HG03060 (cell line): ENCODE data around the gene PI4KA.
A peak's percentile ranks its signal among the peaks of the same experiment; 100 is the strongest.
"Not testable (repeated sequence)": the region's sequence is repeated elsewhere in the genome, so short reads cannot be mapped to it uniquely, and the experiment has no call there.

ENCODE experiments used
- ATAC-seq: cut with Tn5 transposase; IDR thresholded peaks from one replicate; pipeline ENCODE4 v1.9.1; 2021; ENCODE audit warnings: low read depth, moderate number of reproducible peaks; ENCODE audit not compliant: unreplicated experiment

PI4KA gene

GRCh38 chr22:20752104-20752741, 106.4 kb downstream of the PI4KA start:
- ATAC-seq = no peak

DNA sequence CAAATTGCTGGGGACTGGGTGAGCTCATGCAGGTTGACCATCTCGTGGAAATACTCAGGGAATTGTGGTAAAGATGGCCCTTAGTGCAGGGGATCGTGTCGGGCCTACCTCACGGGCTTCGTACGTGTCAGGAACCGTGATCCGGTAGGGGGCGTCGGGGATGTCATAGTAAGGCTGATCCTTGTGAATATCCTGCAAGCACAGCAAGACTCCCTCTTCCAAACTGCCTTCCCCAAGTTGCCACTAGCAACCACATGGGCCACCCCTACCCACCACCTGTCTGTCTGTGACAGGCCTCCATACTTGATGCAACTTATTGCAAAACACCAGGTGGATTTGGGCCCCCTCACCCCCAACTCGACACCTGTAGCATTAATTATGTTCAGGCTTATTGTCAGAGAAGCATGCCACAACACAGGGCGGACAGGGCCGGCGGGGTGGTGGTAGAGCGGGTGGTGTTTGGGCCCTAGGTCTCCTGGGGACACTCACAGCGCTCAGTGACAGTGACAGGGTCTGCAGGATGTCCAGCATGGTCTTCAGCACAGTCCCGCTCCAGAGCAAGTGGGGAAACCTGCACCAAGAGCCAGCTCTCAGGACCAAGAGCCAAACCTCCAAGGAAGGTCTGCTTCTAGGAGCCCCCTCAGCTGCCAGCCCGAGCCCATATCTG, 107.3 kb downstream of the PI4KA start:
- no peak for ATAC-seq

DNA sequence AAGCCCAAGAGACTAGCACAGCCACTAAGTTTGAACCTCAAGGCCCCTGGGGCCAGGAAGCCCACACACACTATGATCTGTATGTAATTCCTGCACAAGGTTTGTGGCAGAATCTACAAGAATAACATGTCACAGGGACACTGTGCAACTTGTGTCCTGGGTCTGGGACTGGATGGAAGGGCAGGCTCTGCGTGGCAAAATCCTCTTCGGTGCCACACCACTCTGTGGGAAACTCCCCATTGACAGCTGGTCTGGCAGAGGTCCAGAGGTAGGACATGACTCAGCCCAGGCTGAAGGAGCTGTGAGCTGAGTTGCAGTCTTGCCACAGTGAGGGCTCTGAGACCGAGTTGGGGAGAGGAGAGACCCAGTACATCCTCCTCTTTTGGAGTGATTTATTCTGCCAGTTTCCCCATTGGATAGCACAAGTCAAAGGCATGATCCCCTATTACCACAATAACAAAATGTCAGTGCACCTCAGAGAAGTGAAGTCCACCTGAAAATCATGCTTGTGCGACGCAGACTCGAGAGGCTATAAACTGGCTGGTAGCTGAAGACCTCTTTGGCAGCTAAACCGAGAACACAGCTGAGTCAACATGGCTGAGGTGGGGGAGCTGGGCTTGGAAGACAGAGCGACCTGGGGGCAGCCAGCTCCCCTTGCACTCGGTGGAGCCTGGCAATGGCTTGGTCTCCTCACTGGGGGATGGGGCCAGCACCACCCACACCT, 108.0 kb downstream of the PI4KA start:
- ATAC-seq = no peak

DNA sequence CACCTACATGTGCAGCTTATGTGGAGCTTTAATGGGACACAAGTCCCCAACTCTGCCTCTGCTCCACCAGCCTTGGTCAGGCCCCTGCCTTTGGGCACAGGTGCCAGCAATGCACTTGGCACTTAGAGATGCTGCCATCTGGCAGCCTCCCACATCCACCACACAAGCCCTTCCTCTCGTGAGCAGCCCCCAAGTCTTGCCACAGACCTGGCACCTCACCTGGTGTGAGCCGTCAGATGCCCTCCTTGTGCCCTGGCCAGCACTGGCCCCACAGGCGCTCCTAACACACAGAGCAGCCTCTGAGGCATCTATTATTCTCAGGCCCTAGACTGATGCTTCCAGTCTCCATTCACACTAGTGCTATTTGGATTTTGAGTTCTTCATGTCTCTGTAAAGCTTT, 109.2 kb downstream of the PI4KA start:
- ATAC-seq = no peak

DNA sequence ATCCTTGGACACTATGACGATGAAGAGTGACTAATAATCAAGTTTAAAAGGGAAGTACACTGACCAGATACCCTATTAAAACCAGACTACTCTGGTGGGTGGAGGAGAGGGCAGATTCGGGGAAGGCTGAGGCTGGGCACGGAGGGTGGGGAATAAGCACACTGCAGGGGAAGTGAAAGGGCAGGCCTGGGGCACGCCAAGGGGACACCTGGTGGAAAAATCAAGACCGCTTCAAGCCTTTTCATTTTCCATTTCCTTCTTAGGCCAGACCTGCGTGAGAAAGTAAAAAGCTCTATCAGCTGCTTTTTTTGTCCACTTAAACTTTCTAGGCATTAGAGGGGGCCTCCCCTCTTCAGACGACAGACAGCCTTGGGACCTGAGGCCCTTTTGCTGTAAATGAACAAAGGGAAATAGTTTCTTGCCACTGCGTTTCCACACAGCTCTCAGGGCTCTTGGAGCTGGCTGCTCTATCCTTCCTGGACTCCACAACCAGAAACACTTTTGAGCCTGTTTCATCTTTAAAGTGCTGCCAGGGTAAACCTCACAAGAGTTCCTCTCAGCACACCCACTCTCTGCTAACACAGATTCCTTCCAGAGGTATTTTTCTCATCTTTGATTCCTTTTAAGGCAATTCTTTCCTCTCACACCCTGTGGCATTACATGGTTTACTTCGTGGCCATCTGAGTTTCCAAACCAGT, 109.7 kb downstream of the PI4KA start:
- ATAC-seq = peak; percentile 41

GRCh38 chr22:20748082-20748481, 110.5 kb downstream of the PI4KA start:
- no peak for ATAC-seq

DNA sequence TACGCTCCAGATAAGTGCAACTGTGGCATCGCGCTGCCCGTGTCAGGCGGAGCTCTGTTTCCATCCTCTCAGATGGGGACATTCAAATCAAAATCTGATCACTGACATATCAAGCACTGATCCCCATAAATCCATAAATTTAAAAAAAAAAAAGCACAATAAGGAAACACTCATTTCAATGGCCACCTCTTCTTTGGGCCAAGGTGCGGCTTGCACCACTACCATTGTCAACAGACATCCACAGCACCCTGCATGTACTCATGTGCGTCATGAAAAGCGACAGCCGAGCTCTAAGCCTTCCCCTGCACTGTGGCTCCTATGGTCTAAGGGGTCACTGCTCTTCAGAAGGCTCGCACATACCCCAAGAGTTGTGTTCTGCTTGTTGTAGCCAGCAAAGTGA, 111.4 kb downstream of the PI4KA start:
- no peak for ATAC-seq

GRCh38 chr22:20746431-20747189, 112.0 kb downstream of the PI4KA start:
- ATAC-seq = no peak

- no peak for ATAC-seq
Observed at GRCh38 chr22:20745119-20745518, 113.5 kb downstream of the PI4KA start.

GRCh38 chr22:20744456-20744855, 114.2 kb downstream of the PI4KA start:
- no peak for ATAC-seq

- no peak for ATAC-seq
Observed at GRCh38 chr22:20742764-20743163, 115.8 kb downstream of the PI4KA start.

DNA sequence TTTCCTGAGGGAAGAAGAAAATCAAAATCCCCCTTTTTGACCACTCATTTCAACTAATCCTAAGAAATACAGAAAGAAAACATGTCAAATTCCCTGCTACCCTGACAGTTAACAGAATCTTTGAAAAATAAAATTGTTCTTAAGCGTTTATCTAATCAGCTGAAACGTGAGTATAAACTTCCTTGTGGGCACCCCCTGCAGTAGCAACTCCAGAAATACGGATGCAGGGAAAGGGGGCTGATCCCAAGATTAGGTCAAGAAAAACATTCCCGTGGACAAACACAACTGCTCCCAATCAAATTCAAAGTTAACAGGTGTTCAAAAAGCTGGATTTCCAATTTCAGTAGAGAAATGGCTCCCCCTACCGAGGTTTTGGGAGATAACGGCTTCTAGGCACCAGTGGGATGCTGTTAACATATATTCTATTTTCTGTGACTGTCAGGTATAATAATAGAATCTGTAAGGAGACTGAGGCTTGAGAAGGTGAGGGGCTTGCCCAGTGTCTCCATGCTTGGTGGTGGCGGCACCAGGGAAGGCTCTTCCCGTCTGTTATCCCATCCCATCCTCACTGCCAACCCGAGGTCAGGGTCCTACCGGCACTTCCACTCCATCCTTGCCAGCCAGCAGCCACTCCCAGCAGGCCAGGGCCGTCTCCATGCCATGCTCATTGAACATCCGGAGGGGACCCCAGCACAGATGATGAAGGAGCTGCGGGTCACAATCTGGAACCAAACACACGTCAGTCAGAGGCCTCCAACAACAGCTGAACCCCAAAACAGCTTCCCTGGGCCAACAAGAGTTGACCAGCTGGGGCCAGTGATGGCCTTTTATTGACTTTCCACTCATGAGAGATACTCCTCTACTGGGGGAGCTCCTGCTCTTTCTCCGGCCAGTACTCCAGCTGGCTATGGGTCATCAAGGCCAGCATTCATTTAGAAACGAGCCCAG, 116.7 kb downstream of the PI4KA start:
- ATAC-seq = no peak

DNA sequence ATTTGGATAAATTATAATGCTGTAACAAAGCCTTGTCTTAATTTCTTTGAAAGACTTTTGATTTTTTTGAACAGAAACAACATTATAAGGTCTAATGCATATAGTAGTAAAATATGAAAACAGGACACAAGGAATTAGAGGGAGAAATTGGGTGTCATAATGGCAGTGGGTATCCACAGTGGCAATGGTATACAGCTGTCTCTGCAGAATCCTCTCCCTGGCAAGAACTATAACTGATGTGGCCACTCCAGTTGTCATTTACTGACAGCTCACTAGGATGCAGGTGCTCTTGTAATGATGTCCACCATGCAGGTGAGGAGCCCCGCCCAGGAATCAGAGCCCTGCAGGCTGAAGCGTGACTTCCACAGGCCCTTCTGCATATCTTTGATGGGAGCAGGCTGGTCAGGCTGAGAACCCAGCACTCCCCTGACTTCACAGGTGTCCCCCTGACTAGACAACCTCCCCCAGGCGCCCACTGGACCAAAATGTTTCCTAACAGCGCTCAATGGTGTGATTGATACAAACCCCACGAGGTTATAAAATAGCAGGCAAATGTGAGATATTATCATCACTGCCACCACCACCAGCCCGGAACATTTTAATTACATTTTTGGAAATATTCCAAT, 117.5 kb downstream of the PI4KA start:
- ATAC-seq = no peak

DNA sequence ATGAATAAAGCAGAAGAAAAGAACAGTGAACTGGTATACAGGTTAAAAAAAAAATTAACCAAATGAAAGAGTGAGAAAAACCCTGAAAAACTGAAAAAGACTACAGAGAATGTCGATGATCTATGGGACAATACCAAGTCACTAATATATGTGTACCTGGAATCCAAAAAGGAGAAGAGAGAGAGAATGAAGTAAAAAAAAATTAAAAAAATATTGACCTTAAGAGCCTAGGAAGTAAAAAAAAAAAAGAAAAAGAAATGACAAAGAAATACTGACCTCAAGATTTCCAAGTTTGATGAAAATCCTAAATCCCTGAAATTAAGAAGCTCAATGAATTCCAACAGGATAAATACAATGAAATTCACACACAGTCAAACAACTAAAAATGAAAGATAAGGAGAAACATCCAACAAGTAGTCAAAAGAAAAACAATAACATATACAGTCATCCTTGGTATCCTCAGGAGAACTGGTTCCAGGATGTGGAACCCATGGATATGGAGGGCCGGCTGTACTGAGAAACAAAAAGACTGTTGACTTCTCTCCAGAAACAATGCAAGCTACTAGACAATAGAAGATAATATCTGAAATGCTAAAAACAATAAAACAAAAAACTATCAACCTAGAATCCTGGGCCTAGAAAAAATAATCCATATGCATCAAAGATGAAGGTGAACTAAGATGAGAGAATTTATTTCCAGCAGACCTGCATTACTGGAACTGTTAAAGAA, 118.2 kb downstream of the PI4KA start:
- no peak for ATAC-seq

DNA sequence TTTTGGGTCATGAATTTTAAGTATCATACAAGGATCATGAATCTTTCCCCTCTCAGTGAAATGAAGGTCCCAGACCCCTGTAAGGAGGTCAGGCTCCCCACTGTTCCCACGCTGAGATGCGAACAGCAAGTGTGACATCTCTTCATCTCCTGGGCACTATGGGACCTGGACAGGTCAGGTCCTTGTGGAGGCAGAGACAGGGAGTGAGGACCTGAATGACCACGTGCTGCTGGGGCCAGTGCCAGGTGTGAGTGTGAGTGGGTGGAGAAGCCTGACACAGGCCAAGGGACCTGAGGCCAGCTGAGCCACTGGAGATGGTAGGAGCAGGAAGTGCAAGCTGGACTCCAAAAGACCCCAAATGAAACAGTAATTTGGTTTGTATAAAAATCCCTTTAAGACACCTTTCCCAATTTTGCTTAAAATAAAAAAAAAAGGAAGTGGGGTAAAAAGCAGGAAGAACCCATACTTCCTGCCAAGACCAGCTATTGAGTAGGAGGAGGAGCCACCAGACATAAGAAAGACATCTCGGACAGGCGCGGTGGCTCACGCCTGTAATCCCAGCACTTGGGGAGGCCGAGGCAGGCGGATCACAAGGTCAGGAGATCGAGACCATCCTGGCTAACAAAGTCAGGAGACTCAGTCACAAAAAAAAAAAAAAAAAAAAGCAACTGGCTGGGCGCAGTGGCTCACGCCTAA, 120.1 kb downstream of the PI4KA start:
- no peak for ATAC-seq

GRCh38 chr22:20736891-20737290, 121.7 kb downstream of the PI4KA start:
- ATAC-seq = not testable (repeated sequence)

DNA sequence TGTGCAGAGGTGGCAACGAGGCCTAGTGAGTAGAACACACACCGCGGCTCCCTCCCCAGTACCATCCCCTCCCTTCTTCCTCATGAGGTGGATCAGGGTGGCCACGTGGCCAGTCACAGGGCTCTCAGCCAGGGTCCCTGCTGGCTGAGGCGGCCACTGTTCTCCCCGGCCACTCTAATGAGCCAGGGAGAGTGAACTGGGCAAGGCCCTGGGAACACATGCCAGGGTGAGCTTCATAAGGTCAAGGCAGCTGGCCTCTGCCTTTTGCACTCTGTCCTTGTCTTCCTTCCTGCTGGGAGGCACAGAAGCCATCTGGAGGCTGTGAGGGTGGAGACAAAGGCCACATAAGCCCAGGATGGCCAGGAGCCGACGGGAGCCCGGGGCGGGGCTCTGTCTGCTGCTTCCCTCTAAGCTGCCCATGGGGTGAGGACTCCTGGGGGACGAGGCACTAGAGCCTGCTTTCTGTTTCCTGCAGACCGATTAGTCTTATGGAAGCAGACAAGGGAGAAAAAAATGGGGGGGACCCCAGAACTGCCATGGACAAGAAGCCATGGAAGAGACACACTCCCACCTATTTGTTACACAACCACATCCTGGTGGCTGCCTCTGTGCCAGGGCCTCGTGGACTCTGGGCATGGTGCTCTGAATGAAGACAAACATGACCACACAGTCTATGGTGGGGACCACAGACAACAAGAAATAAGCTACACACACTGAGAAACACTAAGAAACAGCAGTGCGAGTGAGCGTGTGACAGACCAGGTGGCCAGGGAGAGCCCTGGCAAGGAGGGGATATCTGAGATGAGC, 123.1 kb downstream of the PI4KA start:
- ATAC-seq = not testable (repeated sequence)
